NCI-H82 (cell line): ENCODE results near the gene LRRC8B.
"Not testable (repeated sequence)": the region's sequence is repeated elsewhere in the genome, so short reads cannot be mapped to it uniquely, and the experiment has no call there.

ENCODE experiments used
- DNase-seq: peaks from one replicate; lab custom pipeline; 2025; lab: John Stamatoyannopoulos, UW

LRRC8B gene

GRCh38 chr1:89584211-89584610 is 59.6 kb downstream of the LRRC8B start:
- DNase-seq: no peak

- no peak for DNase-seq
These were observed 60.2 kb downstream of the LRRC8B start for GRCh38 chr1:89584781-89585180.

- DNase-seq: no peak
These were observed 63.1 kb downstream of the LRRC8B start for GRCh38 chr1:89587729-89588161.

DNA sequence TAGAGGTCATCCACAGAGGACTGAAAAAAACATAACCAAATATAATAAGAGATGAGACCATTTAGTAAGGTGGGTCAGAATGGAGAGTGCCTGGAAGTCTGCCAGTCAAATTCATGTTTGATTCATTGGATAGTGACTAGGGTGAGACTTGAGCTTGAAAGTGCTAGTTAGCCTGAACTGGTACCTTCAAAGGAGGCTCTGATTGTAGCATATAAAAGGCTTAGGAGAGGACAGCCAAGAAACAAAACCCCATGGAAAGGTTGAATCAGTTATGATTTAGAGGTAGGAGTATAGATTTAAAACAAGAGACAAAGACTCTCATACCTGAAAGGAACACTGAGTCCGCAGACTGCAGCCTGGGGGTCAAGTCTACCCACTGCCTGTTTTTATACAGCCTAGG is 63.9 kb downstream of the LRRC8B start:
- no peak for DNase-seq

DNA sequence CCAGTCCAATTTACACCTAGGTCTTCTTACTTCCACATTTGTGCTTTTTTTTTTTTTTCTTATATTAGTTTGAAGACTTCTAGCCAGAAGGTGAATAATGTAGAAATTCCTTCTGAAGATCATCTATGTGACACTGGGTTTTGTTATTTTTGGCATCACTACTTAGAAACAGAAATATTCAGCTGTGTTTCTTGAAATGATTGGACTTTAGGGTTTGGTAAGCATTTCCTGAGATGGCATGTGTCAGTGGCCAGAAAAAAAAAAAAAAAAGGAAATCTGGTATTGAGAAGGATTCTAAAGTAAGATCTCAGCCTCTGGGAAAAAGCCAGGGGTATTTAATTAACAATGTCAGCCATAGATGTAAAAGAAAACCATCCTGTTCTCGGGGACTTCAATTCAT is 64.9 kb downstream of the LRRC8B start:
- DNase-seq: no peak

DNA sequence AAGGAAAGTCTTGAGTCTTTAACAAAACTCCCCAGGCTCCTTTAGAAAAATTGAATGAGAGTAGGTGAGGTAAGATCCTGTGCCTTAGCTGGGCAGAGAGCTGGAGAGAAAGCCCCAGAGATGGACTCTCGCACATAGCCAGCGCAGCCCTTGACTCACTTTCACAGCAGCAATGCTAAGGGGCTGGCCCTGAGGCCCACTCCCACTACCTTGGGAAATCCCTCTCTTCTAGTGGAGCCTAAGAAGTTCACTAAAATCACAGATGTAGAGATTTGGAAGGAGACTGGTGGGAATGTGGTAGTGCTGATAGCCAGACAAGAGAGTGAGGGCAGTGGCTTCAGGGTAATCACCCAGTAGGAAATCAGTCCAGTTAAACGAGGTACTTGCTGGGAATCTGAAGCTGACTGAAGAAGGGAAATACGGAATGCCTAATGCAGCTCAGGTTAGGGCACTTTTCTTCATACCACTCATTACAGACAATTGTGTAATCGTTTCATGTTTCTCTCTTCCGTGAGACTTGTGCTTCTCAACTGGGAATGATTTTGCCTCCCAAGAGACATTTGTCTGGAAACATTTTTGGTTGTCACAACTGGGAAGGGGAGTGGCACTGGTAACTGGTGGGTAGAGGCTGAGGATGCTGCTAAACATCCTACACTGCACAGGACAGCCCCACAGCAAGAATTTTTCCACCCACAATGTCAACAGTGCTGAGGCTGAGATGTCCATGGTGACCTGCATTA is 65.9 kb downstream of the LRRC8B start:
- no peak for DNase-seq

DNA sequence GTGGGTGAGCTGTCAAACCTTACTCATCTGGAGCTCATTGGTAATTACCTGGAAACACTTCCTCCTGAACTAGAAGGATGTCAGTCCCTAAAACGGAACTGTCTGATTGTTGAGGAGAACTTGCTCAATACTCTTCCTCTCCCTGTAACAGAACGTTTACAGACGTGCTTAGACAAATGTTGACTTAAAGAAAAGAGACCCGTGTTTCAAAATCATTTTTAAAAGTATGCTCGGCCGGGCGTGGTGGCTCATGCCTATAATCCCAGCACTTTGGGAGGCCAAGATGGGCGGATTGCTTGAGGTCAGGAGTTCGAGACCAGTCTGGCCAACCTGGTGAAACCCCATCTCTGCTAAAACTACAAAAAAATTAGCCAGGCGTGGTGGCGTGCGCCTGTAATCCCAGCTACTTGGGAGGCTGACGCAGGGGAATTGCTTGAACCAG is 68.3 kb downstream of the LRRC8B start:
- DNase-seq: not testable (repeated sequence)

DNA sequence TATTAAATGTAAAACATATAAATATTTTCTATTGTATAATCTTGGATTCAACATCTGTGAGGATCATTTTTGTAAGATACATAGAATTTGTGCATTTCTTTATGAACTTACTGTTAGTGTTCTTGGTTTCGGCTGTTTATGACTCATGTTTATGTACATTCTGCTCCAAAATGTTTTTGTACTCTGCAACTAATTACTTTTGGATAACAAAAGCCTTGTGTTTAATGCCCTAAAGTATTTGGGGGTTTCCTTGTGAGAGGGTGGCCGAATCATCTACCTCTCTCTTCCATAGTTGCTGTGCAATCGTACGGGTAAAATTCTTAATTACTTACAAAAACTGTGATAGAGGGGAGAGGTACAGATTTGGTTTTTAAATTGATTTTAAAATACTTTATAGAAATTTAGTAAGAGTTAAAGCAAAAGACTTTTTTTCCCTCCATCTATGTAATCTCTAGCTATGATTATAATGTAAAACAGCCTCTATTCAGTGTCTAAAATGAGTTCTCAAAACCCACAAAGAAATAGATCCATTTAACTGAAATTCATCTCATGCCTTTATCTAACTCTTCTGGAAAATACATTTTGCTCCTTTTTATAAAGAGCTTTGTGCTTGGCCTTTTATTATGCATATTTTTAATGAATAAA is 69.6 kb downstream of the LRRC8B start:
- no peak for DNase-seq

- no peak for DNase-seq
These were observed 72.1 kb downstream of the LRRC8B start for GRCh38 chr1:89596698-89597097.

DNA sequence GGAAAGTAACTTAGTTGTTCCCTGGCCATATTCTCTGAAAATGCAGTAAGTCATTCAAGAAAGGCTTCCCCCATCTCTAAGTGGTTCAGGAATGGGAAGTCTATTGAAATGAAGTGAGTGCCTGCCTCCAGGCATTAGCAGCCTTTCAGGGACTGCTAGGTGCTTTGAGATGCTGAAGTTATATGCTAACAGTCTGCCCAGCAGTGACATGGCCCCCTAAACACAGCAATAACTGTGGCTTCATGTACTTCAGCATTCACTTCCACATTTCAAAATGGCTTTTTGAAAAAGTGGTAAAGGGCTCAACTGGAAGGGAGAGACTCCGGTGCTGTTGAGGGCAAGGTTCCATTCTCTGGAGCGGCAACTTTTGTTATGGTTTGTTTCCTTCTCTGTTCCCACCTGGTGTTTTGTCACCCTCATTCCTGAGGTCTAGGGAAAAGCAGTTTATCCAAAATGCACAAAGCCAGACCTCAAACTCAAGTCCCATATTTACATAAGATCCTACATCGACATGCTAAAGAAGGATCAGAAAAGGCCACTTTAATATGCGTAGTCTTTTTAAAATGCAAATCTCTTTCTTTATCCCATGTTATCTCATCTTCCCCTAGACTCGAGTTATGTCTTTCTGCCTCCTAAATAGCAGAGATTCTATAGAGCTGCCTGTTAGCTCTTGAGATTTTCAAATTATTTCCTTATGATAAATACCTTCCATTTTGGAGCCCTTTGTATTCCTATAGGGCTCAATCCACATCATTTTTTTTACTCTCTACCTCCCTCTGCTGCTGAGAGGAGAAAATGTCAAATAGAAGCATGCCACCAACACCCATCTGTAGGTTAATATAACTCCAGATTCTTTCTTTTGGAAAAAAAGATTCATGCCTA is 74.1 kb downstream of the LRRC8B start:
- peak; percentile 61 for DNase-seq

- no peak for DNase-seq
These were observed 74.7 kb downstream of the LRRC8B start for GRCh38 chr1:89599332-89599630.

DNA sequence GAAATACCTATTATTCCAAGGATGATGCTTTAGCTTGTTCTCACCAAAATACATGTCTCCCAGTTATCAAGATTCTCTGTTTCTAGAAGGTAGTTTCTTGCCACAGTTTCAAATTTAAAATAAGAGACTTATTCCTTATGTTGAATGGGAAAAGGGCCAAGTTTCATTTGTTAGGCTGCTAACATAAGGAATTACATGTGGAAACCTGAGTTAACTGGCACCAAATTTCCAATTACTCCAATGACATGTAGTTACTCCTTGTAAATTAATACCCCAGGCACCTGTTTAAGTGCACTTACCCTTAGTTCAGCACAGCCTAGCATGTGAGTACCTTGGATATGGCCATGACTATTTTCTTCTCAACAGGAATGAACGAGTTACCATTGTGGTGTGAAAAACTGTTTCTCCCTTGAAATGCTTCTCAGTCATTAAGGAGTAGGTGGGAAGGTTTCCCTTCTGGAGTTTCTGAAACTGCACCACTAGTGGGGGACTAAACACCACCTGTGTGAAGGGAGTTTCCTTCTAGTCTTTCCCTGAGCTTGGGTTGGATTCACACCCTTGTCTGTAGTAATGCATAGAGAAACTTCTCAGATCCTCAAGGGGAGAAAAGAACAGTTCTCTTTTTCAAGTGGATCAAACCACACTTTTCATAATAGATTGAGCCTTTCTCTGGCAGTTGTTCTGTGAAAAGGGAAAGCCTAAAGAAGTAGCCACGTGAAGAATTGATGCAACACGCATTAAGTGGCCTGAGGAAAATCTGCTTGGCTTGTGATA is 76.0 kb downstream of the LRRC8B start:
- no peak for DNase-seq

DNA sequence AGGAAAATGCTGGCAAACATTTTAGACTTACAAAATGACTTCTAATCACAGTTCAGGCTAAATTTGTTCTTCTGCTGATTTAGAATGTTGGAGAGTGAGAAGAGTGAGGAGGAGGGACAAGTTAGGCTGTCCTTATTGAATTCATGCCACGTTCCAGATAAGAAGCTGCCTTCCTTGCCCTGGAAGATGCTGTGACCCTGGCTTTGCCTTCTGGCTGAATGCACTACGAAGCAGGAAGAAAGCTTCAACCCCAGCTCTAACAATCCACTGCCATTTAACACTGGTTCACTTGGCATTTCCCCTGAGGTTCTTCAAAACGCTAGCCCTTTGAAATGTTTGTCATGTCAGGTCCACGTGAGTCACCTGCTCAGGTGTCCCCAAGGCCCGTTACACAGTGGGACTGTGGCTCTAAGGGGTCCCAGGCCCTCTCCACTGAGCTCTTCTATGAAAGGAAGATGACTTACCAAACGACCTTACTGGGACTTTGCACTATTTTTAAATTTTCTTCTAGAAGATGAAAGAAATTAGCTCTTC is 78.3 kb downstream of the LRRC8B start:
- DNase-seq: no peak

DNA sequence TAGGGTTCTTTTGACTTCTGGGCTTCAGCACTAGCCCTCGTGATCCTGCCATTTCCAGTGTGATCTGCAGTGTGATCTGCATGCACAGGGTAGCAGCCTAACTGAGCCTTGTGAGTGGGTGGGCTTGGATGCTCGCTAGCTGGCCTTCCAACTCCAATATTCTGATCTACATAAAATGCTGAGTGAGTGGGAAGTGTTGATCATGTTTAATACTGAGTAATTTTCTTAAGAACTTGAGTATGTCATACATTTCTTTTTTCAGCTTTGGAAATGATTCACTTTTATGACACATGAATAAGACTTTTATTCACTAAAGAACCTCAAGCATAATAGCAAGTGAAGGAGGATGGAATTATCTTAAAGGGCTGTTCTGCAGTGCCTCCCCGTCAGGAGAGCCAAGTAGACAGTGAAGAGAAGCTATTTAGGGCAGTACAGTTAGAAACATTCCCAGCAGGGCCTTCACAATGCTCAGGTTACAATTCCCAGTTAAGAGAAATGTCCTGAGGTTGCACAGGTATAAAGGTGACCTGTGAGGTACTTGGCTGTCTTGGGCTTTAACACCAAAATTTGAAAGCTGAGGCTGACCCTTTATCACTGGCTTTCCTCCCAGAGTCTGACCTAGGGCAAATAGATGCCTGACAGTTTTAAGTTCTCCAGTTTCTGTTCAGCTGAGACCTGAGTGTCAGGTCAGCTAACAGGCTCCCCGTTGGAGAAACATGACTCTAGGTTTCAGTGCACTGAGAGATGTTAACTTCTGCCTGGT is 79.2 kb downstream of the LRRC8B start:
- DNase-seq: no peak

GRCh38 chr1:89604414-89604735 is 79.7 kb downstream of the LRRC8B start:
- no peak for DNase-seq

DNA sequence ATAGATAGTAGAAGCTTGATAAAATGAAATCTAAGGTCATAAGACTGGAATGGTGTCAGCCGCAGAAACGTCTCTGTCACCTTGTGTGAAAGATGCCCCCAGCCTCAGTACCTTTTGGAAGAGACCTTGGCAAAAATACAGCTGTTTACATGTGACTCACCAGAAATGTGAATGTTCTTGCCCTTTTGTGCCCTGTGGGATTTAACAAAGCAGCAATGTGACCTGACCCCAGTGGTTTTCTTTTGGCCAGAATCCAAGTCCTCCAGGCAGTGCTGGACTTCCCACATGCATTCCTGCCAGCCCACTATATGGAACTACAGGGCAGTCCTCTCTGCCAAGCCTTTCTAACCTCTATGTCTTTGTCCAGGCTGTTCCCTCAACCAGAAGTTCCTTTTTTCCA is 81.1 kb downstream of the LRRC8B start:
- DNase-seq: no peak

DNA sequence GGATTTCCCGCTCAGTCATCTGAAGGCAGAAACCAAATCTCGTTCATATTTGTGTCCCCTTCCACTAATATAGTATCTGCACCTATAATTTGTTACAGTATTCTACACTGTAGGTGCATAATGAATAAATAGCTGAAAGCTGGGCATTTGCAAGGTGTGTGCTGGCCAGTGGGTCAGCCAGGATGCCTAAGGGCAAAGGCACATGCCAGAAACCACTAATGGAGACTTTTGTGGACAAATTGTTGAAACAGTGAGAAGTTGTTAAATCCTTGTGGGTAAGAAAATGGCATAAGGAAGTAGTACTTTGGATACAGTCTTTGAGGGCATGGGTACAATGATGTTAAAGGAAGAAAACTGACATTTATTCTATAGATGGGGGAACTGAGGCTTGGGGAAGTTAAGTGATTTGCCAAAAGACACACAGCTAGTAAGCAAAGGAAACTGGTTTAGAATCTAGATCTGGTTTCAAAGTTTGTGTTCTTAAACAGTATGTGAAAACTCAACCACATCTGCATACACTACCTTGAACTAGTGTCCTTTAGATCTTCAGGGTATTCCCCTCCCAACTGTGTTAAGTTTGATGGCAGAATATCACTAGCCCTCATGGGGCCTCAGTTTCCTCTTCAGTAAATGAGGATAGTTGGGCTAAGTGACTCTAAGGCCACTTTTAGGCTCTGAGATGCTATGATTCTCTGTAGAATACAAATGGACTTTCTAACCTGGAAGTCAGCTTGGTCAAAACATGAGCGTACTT is 81.8 kb downstream of the LRRC8B start:
- DNase-seq: no peak

- DNase-seq: no peak
These were observed 82.5 kb downstream of the LRRC8B start for GRCh38 chr1:89607156-89607555.

DNA sequence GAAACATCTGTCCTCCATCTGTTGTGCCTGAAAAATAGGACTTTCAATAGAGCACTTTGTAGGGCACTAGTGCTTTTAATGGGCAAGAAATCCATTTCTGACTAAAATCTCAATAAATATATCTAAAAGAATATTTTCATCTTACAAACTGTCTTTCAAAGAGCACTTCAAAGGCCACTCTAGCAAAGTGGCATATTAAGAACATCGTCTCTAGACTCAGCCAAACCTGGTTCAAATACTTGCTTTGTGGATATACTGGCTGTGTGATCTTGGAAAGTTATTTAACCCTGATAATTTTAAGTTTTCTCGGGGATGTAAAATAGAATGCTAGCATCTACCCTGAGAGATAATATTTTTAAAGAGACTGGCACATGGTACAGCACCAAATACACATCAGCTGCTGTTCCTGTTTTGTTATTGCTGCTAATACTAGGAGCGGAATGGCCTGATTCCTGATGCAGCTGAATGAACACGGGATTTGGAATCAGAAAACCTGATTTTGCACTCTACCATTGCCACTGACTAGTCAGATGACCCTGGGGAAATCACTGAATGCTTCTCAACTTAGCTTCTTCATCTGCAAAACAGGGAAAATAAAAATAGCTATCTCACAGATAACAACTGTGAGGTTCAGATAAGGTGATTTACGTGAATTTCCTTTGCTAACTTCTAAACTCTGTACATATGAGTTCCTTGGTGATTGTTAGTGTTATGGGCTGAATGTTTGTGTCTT is 83.1 kb downstream of the LRRC8B start:
- no peak for DNase-seq
